Vagina (tissue), 2 donors: ENCODE data around the gene ANO6. TPM values are rescaled to one million over a fixed set of nuclear protein-coding genes. Genes with fewer than 3 reads are reported as not detected.

Experiments used
- DNase-seq, 2 donors: peaks; one replicate each; pipeline ENCODE4 v3.0.0-alpha.2; 2017; ENCODE audit errors: extremely low spot score in 2 of 2
- H3K27ac ChIP-seq: fragments of 200-600 bp; sonication (generic); one replicate; pipeline ENCODE4 v1.5.1; 2019
- H3K27me3 ChIP-seq: fragments of 200-600 bp; sonication (generic); one replicate; pipeline ENCODE4 v1.5.1; 2019
- H3K36me3 ChIP-seq, 2 donors: fragments of 200-600 bp; sonication (generic); one replicate each; pipeline ENCODE4 v1.5.1; 2017 to 2019
- H3K4me1 ChIP-seq: fragments of 200-600 bp; sonication (generic); one replicate; pipeline ENCODE4 v1.5.1; 2019
- H3K4me3 ChIP-seq, 2 donors: fragments of 200-600 bp; sonication (generic); 1 replicate in 1 of 2; 2 replicates in 1 of 2; pipeline ENCODE4 v1.5.1; 2016 to 2019
- H3K9me3 ChIP-seq: fragments of 200-600 bp; sonication (generic); one replicate; pipeline ENCODE4 v1.5.1; 2019
- POLR2A ChIP-seq, 2 donors: fragments of 450-650 bp; IDR thresholded peaks; one replicate each; pipeline ENCODE4 v1.6.1; 2017; ENCODE audit warnings: antibody characterized with exemption in 2 of 2, mild to moderate bottlenecking in 2 of 2, moderate library complexity in 2 of 2
- POLR2AphosphoS5 ChIP-seq, 2 donors: sonication (generic); formaldehyde crosslinking; IDR thresholded peaks; one replicate each; pipeline ENCODE4 v1.9.0; 2017; ENCODE audit warnings: antibody characterized with exemption in 2 of 2, mild to moderate bottlenecking in 2 of 2, low read depth in 1 of 2; ENCODE audit not compliant: insufficient read depth in 1 of 2
- intact Hi-C: fragments of 100-400 bp; cut with DNase I; formaldehyde crosslinking; loops from one replicate; pipeline ENCODE4 v1.15.1; 2023
- small RNA-seq: library from RNA; depleted of rRNA; stranded (forward); fragments of <200 nt; gene quantifications from one replicate; pipeline ENCODE3, GENCODE V24; 2016
- total RNA-seq: library from RNA; depleted of rRNA; stranded (reverse); fragments of >200 nt; gene quantifications from one replicate; pipeline ENCODE4 v1.2.3, GENCODE V29; 2016
- TF ChIP-seq, protein P1 (sequence below), 3 experiments: fragments of 450-650 bp in 2 of 3; fragments of 200-600 bp in 1 of 3; sonication (generic) in 1 of 3; IDR thresholded peaks; one replicate each; pipeline ENCODE4 v1.5.1; 2017 to 2019; ENCODE audit warnings: antibody characterized with exemption in 3 of 3, mild to moderate bottlenecking in 2 of 3, moderate library complexity in 2 of 3

ANO6 gene
- total RNA-seq, 1 donor from 2014 or later: 48.4 TPM

GRCh38 chr12:45478931-45479330, 263.0 kb downstream of the ANO6 start:
- Histone ChIP-seq H3K4me3 (no peak overlapping the region), H3K27ac (no peak overlapping the region), H3K4me1 (no peaks in the 10 kb centered on the region), H3K27me3 (no peaks in the 10 kb centered on the region), H3K36me3 (no peaks in the 10 kb centered on the region), H3K9me3 (no peaks in the 10 kb centered on the region)
- intact Hi-C loops: no loop called here
- no peak for DNase-seq
- TF ChIP-seq POLR2AphosphoS5 (IDR thresholded peaks at IDR 0.05; ENCODE audit: insufficient read depth in 1 of 2, low read depth in 1 of 2) (no peak), POLR2A (IDR thresholded peaks at IDR 0.05) (no peak)
- TF ChIP-seq, protein P1, sequence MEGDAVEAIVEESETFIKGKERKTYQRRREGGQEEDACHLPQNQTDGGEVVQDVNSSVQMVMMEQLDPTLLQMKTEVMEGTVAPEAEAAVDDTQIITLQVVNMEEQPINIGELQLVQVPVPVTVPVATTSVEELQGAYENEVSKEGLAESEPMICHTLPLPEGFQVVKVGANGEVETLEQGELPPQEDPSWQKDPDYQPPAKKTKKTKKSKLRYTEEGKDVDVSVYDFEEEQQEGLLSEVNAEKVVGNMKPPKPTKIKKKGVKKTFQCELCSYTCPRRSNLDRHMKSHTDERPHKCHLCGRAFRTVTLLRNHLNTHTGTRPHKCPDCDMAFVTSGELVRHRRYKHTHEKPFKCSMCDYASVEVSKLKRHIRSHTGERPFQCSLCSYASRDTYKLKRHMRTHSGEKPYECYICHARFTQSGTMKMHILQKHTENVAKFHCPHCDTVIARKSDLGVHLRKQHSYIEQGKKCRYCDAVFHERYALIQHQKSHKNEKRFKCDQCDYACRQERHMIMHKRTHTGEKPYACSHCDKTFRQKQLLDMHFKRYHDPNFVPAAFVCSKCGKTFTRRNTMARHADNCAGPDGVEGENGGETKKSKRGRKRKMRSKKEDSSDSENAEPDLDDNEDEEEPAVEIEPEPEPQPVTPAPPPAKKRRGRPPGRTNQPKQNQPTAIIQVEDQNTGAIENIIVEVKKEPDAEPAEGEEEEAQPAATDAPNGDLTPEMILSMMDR (IDR thresholded peaks at IDR 0.05): no peak

GRCh38 chr12:45481746-45482145, 265.9 kb downstream of the ANO6 start:
- Histone ChIP-seq H3K4me3 (no peak overlapping the region), H3K27ac (no peak overlapping the region), H3K36me3 (no peaks in the 10 kb centered on the region), H3K27me3 (no peaks in the 10 kb centered on the region), H3K4me1 (no peaks in the 10 kb centered on the region), H3K9me3 (no peaks in the 10 kb centered on the region)
- TF ChIP-seq, protein P1 (IDR thresholded peaks at IDR 0.05): no peak
- TF ChIP-seq POLR2AphosphoS5 (IDR thresholded peaks at IDR 0.05; ENCODE audit: insufficient read depth in 1 of 2, low read depth in 1 of 2) (no peak), POLR2A (IDR thresholded peaks at IDR 0.05) (no peak)
- no peak for DNase-seq
- intact Hi-C loops: no loop called here

GRCh38 chr12:45483571-45483970, 267.7 kb downstream of the ANO6 start:
- Histone ChIP-seq H3K27ac (no peak overlapping the region), H3K4me1 (no peaks in the 10 kb centered on the region), H3K9me3 (no peaks in the 10 kb centered on the region), H3K4me3 (no peak overlapping the region), H3K27me3 (no peaks in the 10 kb centered on the region), H3K36me3 (no peaks in the 10 kb centered on the region)
- TF ChIP-seq POLR2AphosphoS5 (IDR thresholded peaks at IDR 0.05; ENCODE audit: insufficient read depth in 1 of 2, low read depth in 1 of 2) (no peak), POLR2A (IDR thresholded peaks at IDR 0.05) (no peak)
- TF ChIP-seq, protein P1 (IDR thresholded peaks at IDR 0.05): no peak
- no peak for DNase-seq
- intact Hi-C loops: no loop called here

Small RNA genes within 50 kb of the gene (small RNA-seq; reads per million reads assigned to genes)
- not detected for gene AC009248.2

Other genes starting within 250 kb of the ANO6 start
- not detected for gene DBX2, start 165.0 kb upstream of the ANO6 start, total RNA-seq